HuH-7.5 (cell line): ENCODE results near the gene SASH3.
A peak's percentile ranks its signal among the peaks of the same experiment; 100 is the strongest.

Experiments used
- DNase-seq: peaks from one replicate; pipeline ENCODE4 v3.0.0; 2011; ENCODE audit warnings: low spot score

The SASH3 gene

GRCh38 chrX:129808829-129809796, 29.4 kb downstream of the SASH3 start:
- no peak for DNase-seq

- DNase-seq, result no peak
Measured at GRCh38 chrX:129813662-129814368, 34.1 kb downstream of the SASH3 start.

DNA sequence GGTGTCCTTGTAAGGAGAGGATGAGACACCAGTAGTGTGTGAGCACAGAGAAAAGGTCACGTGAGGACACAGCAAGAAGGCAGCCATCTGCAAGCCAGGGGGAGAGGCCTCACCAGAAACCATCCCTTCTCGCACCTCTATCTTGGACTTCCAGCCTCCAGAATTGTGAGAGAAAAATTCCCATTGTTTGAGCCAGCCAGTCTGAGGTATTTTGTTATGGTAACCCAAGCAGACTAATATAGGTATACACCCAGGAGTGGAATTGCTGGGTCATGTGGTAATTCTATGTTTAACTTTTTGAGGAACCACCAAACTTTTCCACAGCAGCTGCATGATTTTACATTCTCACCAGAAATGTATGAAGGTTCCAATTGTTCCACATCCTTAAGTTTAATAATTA, 38.4 kb downstream of the SASH3 start:
- DNase-seq, result no peak

GRCh38 chrX:129823115-129823514, 43.4 kb downstream of the SASH3 start:
- no peak for DNase-seq

DNA sequence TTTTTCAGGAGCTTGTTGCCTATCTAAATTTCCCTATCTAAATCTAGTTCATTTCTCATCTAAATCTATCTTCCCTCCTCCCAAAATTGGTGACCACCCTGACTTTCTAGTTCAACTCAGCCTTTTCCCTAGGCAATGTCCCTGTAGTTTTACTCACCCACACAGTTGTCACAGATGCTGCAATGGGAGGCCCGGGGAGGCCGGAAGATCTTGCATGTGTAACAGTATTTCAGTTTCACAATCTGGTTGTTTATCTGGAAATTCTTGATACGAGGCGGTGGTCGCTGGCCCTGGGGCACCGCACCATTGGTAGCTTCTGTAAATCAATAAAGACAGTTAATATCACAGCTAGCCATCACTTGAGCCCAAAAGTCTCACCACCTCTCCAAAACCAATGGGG, 43.8 kb downstream of the SASH3 start:
- no peak for DNase-seq

DNA sequence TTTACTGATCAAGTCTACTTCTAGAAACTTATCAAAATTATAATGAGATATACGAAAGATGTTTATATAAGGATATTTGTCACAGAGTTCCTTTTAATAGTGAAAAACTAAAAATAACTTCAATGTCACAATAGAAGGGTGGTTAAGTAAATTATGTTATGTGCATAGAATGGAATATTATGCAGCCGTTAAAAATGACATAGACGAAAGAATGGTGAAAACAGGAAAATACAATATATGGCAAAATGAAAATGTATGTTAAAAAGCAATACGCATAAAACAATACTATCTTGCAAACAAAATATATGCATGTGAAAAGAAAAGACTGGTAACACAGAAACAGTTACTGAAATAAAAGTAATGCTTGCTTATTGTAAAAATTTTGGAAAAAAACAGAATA, 44.9 kb downstream of the SASH3 start:
- DNase-seq, result no peak

- DNase-seq, result no peak
Measured at GRCh38 chrX:129825746-129826505, 46.2 kb downstream of the SASH3 start.

- no peak for DNase-seq
Measured at GRCh38 chrX:129830494-129830893, 50.7 kb downstream of the SASH3 start.

- no peak for DNase-seq
Measured at GRCh38 chrX:129831091-129831885, 51.5 kb downstream of the SASH3 start.

- no peak for DNase-seq
Measured at GRCh38 chrX:129833153-129833990, 53.6 kb downstream of the SASH3 start.

DNA sequence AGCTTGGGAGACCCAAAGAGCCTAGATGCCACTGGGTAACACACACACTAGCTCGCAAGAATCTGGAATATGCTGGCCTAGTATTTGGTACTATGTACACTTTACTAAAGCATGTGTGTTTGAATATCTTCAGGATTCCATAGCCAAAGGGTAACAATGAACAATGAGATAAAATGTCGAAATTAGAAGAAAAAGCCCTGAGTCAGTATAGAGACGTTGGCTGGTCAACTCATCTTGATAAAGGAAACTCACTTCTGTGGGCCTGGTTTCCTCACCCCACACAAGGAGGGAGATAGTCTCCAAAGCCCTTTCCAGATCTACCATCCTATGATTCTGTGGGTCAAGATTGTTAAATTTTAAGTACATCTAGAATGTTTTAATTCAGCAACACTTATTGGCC, 57.1 kb downstream of the SASH3 start:
- no peak for DNase-seq

GRCh38 chrX:129840344-129840743, 60.6 kb downstream of the SASH3 start:
- no peak for DNase-seq

DNA sequence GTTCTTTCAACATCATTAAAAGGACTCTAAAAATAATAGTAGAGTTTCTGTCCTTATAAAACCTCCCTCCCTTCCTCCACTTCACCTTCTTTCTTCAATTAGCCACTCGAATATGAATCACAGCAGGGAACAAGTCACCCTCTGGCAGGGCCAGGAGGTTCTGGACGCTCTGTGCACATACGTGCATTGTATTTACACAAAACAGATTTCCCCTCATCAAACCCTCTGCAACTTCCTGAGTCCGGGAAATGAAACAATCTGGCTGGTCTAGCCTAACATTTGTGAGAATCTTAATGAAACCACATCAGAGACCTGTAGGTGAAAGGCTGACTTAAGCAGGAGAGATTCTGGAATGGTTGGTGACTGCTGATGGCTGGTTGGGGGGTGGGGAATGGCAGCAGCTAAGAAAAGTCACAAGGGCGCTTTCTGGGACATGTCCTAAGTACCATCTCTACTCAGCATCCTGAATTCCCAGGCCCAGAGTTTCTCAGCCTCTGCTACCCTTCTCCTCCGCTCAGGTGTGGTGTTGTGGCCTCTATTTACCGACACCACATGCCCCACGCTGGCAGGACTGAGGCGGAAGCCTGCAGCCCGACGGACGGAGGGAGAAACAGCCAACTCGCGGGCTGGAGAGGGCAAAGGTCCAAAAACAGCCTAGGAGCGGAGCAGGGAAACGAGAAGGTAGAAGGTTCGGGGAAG, 62.9 kb downstream of the SASH3 start:
- DNase-seq, result no peak

- no peak for DNase-seq
Measured at GRCh38 chrX:129843209-129843458, 63.4 kb downstream of the SASH3 start.

DNA sequence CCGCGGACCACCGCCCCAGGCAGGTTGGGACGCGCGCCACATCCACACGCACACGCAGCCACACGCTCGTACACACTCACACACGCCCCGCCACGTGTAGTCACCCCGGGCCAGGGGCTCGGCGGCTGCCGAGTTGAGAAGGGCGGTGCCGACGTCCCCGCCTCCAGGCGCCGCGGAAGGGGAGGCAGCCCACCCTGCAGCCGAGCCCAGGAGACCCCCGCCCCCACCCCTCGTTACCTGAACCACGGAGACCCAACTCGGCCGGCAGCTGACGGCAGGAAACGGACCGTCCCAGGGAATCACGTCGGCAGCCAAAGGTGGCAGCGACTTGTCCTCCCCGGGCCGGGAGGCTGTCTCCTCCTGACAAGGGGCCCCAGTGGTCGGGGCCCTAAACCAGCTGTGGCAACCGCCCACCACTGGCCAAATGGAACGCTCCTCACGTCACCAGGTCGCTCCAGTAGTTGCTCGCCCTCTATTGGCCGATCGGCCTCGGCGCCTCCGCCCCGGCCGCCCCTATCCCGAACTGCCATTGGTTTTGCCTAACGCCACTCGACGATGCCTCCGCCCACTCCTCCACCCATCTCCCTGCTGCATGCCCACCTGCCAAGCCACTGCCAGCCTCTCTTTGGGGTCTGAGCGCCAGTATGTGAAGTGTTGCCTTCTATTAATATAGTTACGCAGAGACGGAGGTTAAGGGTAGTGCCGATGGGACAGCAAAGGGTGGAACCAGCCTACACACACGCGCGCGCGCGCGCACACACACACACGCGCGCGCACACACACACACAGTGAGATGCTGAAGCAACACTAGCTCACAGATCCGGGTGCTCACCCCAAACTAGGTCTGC, 63.9 kb downstream of the SASH3 start, which contains the start of gene ZDHHC9:
Gene ZDHHC9, minus strand, starts transcription at position 428 of the 848 bp plus-strand sequence. CDS start 1,941 bp downstream, outside the sequence.
- DNase-seq, result peak; percentile 70
